ENCODE data around the gene THSD4.

Gene THSD4

DNA sequence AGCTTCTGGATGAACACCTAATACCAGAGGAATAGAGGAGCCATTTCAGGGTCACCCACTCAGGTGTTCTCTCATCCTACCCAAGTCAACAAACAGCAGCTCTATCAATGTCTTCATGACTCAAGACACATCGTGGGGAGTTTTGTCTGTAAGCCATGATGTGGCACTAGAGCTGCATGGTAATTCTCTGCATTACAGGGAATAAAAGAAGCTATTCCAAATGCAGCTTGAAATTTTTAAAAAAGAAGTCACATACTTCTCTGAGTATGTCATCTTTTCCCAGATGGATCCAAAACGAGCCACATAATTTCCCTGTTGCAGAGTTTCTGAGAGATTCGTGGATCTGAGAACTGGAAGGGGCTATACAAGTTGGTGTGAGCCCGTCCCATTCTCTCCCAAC, 6.1 kb upstream of the THSD4 start:
- TF ChIP-seq, protein P1, sequence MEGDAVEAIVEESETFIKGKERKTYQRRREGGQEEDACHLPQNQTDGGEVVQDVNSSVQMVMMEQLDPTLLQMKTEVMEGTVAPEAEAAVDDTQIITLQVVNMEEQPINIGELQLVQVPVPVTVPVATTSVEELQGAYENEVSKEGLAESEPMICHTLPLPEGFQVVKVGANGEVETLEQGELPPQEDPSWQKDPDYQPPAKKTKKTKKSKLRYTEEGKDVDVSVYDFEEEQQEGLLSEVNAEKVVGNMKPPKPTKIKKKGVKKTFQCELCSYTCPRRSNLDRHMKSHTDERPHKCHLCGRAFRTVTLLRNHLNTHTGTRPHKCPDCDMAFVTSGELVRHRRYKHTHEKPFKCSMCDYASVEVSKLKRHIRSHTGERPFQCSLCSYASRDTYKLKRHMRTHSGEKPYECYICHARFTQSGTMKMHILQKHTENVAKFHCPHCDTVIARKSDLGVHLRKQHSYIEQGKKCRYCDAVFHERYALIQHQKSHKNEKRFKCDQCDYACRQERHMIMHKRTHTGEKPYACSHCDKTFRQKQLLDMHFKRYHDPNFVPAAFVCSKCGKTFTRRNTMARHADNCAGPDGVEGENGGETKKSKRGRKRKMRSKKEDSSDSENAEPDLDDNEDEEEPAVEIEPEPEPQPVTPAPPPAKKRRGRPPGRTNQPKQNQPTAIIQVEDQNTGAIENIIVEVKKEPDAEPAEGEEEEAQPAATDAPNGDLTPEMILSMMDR (IDR thresholded peaks at IDR 0.05; ENCODE audit: extremely low read depth, missing control alignments): no peak
- no peak for DNase-seq (ENCODE audit: low spot score)

DNA sequence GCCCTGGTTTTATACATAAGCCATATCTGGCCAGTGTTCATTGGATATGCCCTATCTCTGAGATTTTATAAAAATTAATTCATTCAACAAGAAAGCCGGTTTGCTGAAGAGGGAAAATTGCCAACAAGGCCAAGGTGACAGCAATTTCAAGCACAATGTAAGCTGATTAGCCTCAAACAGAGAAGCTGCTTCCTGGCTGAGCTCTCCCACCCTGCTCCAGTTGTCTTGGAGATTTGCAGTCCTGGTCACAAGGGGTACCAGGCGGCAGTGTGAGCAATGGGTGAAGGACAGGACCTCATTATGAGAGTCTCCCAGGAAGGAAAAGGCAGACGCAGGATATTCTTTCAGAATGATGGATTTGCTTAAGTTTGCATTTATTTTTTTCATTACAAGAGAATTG, 5.4 kb upstream of the THSD4 start:
- no peak for DNase-seq (ENCODE audit: low spot score)
- TF ChIP-seq, protein P1 (IDR thresholded peaks at IDR 0.05; ENCODE audit: extremely low read depth, missing control alignments): no peak

DNA sequence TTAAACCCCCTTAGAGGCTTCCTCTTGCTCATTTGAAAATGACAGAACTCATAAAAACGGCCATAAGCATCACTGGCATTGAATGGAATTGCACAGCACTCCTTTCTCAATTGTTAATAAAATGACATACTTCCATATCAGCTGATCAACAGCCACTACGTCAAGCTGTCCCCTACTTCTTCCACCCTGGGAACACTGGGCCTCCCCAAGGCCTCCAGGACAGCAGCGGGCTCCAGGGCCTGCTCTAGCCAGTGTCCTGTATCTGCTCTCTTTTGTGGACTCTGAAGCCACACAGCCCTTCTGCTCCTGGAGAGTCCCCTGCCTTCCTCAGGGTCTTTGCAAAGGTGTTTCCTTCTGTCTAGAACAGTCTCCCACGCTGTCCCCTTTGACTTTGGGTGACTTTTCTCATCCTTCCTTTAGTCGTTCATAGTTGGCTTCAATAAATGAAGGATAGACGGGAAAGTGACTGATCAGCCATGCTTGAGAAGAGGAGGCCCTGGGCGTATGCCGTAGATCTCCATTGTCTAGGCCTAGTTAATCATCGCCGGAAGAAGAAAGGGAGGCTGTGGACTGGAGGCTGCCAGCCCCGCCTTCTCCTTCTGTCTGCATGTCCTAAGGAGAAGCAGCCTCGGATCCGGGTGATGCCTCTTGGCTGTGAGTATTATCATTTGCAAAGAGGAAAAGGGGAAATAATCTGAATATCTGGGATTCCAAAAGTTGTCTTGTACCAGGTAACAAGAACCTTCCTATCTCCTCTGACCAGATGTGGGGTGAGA, 4.7 kb upstream of the THSD4 start:
- no peak for DNase-seq (ENCODE audit: low spot score)
- TF ChIP-seq, protein P1 (IDR thresholded peaks at IDR 0.05; ENCODE audit: extremely low read depth, missing control alignments): no peak

DNA sequence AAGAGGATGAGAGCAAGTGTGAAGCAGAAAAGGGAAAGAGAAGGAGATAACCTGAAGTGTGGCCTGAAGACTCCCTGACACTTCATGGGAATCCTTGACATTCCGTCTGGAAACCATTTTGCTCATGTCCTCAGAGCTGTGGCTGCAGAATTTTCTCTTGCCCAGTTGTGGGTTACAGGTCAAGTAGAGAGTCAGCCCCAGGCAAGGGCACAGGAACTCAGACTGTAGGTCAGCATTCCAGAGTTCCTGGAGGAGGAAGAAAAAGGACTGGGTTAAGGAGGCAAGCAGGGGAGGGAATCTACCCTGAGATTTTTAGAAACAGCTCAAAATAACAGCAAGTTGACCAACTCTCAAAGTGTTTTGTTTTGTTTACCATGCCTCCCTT, 4.1 kb upstream of the THSD4 start:
- DNase-seq (ENCODE audit: low spot score): no peak

DNA sequence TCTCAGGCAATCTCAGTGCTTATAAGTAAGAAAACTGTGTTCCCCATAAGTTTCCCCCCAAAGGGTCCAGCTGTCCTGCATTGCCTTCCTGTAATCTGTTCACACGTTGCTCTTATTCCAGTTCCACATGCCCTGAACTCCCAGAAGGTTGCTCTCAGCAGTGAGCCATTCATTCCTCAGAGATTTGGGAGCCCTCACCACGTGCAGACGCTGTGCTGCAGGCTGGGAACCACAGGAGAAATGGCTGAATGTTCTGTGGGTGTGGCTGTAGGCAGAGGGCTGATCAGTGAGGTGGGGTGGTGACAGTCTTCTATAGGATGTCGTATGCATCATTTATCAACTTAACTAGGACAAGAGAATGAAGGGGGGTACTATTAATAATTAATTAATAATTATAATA, 3.3 kb upstream of the THSD4 start:
- no peak for DNase-seq (ENCODE audit: low spot score)
- TF ChIP-seq, protein P1 (IDR thresholded peaks at IDR 0.05; ENCODE audit: extremely low read depth, missing control alignments): no peak

More for the DNA sequence above, 4.1 kb upstream of the THSD4 start:
- TF ChIP-seq, protein P1 (IDR thresholded peaks at IDR 0.05; ENCODE audit: extremely low read depth, missing control alignments): no peak

DNA sequence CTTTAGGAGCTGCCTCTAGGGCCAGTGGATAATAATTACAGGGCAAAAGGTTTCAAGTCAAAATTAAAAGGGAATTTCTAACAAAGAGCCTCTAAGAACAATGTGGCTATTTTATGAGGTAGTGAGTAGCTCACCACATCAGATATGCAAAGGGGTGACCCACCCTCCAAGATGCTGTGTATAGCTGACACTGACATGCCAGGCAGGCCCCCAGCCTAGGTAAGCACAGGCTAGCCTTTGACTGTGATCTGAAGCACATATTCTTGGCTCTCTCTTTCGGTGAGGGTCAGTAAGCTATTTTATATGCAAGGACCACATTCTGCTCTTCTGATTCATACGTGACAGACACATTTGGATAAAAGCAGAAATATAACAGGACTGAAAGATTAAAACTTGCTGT, 2.8 kb upstream of the THSD4 start:
- DNase-seq (ENCODE audit: low spot score): no peak

DNA sequence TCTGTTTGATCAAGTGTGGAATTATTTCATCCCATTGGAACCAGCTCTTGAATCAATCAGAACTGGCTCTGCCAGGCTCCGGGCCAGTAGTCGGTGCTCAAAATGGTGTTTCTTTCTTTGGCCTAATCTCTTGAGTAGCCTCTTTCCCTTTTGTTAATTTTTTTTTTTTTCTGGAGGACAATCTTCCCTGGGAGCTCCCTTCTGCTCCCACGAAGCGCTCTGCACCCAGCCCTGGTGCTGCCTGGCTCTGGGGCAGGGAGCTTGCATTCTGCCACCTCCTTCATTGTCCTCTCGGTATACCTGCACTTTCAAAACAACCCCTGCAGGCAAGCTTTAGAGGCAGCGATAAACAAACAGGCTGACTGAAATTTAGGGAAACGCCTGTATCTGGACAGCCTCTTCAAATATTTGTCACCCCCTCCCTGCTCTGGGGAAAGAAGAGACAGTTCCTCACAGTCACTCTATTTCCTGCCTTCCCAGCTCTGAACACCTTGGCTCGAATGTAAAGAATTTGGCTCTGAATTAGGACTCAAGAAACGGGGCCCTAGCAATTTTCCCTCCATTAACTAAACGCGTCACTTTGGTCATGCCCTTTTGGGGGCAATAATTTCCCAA, 1.1 kb upstream of the THSD4 start:
- DNase-seq (ENCODE audit: low spot score): no peak
- TF ChIP-seq, protein P1 (IDR thresholded peaks at IDR 0.05; ENCODE audit: extremely low read depth, missing control alignments): no peak

More for the DNA sequence above, 2.8 kb upstream of the THSD4 start:
- TF ChIP-seq, protein P1 (IDR thresholded peaks at IDR 0.05; ENCODE audit: extremely low read depth, missing control alignments): no peak

All from GM20000 (cell line).